ENCODE data around the gene AKAP13.

The AKAP13 gene

DNA sequence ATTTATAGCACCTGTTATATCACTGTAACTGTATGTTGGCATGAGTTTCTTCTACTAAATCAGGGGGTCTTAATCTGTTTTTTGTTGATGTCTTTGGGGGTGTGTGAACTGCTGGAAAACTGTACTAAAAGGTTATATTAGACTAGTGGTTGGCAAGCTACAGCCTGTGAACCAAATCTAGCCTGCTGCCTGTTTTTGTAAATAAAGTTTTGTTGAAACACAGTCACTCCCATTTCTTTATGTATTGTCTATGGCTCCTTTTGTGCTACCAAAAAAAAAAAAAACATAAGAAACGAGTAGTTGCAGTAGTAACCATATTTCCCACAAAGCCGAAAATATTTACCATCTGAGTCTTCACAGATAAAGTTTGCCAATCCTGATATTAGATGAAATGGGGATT lies 126.7 kb downstream of the AKAP13 start:
- TF ChIP-seq, protein P1, sequence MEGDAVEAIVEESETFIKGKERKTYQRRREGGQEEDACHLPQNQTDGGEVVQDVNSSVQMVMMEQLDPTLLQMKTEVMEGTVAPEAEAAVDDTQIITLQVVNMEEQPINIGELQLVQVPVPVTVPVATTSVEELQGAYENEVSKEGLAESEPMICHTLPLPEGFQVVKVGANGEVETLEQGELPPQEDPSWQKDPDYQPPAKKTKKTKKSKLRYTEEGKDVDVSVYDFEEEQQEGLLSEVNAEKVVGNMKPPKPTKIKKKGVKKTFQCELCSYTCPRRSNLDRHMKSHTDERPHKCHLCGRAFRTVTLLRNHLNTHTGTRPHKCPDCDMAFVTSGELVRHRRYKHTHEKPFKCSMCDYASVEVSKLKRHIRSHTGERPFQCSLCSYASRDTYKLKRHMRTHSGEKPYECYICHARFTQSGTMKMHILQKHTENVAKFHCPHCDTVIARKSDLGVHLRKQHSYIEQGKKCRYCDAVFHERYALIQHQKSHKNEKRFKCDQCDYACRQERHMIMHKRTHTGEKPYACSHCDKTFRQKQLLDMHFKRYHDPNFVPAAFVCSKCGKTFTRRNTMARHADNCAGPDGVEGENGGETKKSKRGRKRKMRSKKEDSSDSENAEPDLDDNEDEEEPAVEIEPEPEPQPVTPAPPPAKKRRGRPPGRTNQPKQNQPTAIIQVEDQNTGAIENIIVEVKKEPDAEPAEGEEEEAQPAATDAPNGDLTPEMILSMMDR (IDR thresholded peaks at IDR 0.05): no peak

DNA sequence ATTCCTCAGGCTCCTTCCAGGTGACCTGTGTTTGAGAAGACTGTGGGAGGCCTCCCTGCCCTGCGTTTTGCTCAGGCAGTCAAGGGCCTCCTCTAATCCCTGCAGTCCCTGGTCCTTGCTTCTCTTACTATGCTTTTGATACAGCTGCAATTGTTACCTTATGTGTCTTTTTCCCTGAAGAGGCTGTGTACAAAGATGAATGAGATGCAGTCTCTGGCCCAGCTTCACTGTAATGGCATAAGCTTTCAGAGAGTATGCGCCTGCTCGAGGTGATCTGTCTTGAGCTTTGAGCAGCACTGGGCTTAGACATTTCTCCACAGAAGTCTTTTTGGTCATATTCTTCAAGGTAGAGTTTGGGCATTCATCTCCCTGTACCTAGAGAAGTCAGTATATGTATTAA lies 129.6 kb downstream of the AKAP13 start:
- TF ChIP-seq, protein P1 (IDR thresholded peaks at IDR 0.05): no peak

DNA sequence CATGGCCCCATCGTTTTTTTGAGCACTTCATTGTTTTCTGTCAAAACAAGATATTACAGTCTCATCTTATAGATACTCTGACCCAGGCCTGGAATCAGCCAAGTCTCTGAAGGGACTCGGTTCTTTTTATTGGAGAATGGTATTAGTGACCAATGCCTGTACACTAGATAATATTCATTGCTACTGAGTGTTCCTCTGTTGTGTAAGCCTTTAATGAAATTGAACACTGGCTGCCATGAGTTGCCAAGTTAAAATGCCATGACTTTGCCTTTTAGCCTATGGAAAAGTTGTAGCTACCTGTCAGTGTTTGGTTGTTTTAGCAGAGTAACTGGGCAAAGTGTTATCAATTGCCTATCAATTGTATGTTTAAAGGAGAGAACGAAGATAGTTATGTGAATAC lies 134.0 kb downstream of the AKAP13 start:
- TF ChIP-seq, protein P1 (IDR thresholded peaks at IDR 0.05): no peak

DNA sequence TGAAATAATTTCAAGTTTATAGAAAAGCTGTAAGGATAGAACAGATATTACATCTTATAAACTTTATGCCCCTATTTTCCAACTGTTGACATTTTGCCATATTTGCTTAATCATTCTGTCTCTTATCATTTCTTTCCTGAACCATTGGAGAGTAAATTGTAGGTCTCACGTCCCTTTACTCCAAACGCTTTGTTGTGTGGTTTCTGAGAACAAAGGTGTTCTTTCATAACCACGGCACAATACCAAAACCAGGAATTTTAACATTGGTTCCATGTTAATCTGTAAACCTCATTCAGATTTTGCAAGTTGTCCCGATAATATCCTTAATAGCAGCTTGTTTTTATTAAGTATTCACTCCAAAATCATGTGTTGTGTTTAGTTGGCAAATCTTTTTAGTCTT lies 134.8 kb downstream of the AKAP13 start:
- TF ChIP-seq, protein P1 (IDR thresholded peaks at IDR 0.05): no peak

DNA sequence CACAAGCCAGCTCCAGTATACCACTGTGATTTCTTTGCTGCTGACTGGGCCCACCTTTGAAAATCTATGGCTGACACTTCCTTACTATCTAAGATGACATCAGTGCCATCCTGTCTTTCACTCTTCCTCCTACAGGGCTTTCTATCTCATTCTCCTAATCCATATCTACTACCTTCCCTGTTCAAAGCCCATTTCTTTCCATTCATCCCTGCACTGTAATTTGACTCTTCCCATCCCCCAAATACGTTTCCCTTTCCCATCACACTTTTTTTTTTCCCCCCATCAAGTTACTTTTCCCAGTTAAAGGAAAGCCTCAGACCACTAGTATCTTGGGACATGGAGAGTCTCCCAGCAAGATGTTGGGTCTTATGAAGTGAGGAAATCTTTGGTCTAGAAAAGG lies 136.7 kb downstream of the AKAP13 start:
- TF ChIP-seq, protein P1 (IDR thresholded peaks at IDR 0.05): no peak

DNA sequence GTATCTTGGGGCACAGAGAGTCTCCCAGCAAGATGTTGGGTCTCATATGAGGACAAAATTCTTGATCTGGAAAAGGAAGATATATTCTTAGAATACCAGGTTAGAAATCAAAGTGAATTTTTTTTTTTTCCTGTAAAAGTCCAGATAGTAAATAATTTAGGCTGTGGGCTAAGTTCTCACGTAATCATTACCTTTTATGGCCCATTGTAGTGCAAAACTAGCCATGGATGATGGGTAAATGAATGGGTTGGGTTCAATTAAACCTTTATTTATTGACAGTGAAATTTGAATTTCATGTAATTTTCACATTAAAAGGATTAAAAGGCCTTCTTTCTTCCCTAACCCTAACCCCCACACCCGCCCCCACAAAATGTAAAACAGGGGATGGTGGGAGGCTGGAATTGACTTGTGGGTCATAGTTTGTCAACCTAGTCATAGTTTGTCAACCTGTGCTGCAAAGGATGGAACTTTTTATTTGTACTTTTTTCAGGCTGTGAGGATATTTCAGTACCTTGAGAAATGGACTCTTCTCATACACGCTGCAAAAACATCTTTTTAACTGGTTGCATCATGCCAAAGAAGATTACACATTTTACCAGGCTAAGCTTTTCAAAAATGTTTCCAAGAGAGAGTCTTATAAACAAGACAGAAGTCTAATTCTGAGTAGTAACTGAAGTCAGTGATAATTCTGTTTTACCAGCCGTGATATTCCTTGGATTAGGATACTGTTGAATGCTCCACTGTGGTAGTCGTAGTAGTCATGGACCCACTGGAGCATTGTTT lies 138.8 kb downstream of the AKAP13 start:
- TF ChIP-seq, protein P1 (IDR thresholded peaks at IDR 0.05): no peak

DNA sequence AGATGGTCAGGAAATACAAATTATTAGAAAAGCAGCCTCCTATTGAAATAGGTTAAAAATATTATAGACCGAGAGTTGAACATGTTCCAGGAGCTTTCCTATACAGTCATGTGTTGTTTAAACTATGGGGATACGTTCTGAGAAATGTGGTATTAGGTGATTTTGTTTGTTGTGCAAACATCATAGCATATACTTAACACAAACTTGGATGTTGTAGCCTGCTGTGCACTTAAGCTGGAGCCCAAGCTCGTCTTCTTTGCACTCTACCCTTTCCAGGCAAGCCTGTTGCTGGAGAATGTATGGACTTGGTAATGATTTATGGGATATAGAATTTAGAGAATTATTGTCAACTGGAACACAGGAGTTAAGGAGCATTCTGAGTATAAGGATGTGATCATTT lies 140.2 kb downstream of the AKAP13 start:
- TF ChIP-seq, protein P1 (IDR thresholded peaks at IDR 0.05): no peak

DNA sequence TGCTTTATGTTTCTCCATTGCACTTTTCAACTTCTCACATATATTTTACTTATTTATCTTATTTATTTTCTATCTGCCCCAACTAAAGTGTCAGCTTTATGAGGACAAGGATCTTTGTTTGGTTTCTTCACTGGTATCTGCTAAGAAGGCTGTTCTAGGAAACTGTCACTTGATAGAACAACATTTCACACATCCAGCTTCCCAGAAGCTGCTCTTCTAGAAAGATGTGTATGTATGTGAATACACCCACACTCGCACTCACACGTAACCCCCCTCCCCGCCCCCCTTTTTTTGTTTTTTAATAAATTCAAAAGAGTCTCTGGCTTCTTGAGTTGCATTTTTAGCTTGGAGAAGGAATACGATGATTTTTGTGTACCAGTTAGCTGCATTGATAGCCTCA lies 143.1 kb downstream of the AKAP13 start:
- TF ChIP-seq, protein P1 (IDR thresholded peaks at IDR 0.05): no peak
